Measurements from ENCODE around the gene SGK1. TPM values are rescaled to one million over a fixed set of nuclear protein-coding genes. Genes with fewer than 3 reads are reported as not detected.

SGK1 gene
- polyA plus RNA-seq, 2 of the 4 experiments (the other 2 are of a cell fraction) = 41.3 to 131 TPM

DNA sequence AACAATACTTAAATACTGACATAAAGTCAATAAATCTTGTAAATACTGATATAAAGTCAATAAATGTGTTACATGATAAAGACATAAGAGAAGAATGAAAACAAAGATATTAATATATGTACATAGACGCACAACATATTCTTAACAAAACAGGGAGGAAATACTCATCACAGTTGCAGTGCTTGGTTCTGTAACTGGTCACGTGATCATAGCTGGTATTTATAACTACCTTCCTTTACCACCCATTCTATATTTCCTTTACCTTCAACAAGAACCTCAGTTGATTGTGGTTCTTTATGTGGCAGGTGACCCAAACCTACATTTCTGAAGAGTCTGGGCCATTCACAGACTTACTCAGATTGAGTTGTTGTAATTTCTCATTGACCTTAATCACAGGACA lies 131.6 kb downstream of the SGK1 start:
- WGBS (ENCODE audit: missing lambda C conversion rate) = 83% methylated on average over 2 of the region's 2 CpGs
- H3K9me3 ChIP-seq = no peaks in the 10 kb centered on the region
- no peak overlapping the region for H3K27ac ChIP-seq
- no peak overlapping the region for H3K4me2 ChIP-seq
- TF ChIP-seq, protein P1, sequence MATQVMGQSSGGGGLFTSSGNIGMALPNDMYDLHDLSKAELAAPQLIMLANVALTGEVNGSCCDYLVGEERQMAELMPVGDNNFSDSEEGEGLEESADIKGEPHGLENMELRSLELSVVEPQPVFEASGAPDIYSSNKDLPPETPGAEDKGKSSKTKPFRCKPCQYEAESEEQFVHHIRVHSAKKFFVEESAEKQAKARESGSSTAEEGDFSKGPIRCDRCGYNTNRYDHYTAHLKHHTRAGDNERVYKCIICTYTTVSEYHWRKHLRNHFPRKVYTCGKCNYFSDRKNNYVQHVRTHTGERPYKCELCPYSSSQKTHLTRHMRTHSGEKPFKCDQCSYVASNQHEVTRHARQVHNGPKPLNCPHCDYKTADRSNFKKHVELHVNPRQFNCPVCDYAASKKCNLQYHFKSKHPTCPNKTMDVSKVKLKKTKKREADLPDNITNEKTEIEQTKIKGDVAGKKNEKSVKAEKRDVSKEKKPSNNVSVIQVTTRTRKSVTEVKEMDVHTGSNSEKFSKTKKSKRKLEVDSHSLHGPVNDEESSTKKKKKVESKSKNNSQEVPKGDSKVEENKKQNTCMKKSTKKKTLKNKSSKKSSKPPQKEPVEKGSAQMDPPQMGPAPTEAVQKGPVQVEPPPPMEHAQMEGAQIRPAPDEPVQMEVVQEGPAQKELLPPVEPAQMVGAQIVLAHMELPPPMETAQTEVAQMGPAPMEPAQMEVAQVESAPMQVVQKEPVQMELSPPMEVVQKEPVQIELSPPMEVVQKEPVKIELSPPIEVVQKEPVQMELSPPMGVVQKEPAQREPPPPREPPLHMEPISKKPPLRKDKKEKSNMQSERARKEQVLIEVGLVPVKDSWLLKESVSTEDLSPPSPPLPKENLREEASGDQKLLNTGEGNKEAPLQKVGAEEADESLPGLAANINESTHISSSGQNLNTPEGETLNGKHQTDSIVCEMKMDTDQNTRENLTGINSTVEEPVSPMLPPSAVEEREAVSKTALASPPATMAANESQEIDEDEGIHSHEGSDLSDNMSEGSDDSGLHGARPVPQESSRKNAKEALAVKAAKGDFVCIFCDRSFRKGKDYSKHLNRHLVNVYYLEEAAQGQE (IDR thresholded peaks at IDR 0.05) = no peak
- no peak for TF ChIP-seq CEBPB (IDR thresholded peaks at IDR 0.05)
- TF ChIP-seq RFX5 (IDR thresholded peaks at IDR 0.05) = no peak
- TF ChIP-seq EHF (CRISPR knock-in tag; IDR thresholded peaks at IDR 0.05) = no peak
- TF ChIP-seq, protein P2, sequence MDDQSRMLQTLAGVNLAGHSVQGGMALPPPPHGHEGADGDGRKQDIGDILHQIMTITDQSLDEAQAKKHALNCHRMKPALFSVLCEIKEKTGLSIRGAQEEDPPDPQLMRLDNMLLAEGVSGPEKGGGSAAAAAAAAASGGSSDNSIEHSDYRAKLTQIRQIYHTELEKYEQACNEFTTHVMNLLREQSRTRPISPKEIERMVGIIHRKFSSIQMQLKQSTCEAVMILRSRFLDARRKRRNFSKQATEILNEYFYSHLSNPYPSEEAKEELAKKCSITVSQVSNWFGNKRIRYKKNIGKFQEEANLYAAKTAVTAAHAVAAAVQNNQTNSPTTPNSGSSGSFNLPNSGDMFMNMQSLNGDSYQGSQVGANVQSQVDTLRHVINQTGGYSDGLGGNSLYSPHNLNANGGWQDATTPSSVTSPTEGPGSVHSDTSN (IDR thresholded peaks at IDR 0.05) = no peak
- TF ChIP-seq CBX2 (IDR thresholded peaks at IDR 0.05; ENCODE audit: borderline replicate concordance, low read depth) = no peak
- TF ChIP-seq MAZ (IDR thresholded peaks at IDR 0.05; ENCODE audit: borderline replicate concordance, low read depth, low read length) = no peak
- TF ChIP-seq RNF2 (IDR thresholded peaks at IDR 0.05; ENCODE audit: borderline replicate concordance, low read depth) = no peak
- TF ChIP-seq RCOR1 (IDR thresholded peaks at IDR 0.05; ENCODE audit: low read depth, low read length) = no peak
- TF ChIP-seq RARB (CRISPR knock-in tag; IDR thresholded peaks at IDR 0.05) = no peak
- TF ChIP-seq, protein P3, sequence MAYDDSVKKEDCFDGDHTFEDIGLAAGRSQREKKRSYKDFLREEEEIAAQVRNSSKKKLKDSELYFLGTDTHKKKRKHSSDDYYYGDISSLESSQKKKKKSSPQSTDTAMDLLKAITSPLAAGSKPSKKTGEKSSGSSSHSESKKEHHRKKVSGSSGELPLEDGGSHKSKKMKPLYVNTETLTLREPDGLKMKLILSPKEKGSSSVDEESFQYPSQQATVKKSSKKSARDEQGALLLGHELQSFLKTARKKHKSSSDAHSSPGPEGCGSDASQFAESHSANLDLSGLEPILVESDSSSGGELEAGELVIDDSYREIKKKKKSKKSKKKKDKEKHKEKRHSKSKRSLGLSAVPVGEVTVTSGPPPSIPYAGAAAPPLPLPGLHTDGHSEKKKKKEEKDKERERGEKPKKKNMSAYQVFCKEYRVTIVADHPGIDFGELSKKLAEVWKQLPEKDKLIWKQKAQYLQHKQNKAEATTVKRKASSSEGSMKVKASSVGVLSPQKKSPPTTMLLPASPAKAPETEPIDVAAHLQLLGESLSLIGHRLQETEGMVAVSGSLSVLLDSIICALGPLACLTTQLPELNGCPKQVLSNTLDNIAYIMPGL (CRISPR knock-in tag; IDR thresholded peaks at IDR 0.05; ENCODE audit: borderline replicate concordance) = no peak
- no peak for TF ChIP-seq NR3C1 (IDR thresholded peaks at IDR 0.05)
- TF ChIP-seq, protein P4, sequence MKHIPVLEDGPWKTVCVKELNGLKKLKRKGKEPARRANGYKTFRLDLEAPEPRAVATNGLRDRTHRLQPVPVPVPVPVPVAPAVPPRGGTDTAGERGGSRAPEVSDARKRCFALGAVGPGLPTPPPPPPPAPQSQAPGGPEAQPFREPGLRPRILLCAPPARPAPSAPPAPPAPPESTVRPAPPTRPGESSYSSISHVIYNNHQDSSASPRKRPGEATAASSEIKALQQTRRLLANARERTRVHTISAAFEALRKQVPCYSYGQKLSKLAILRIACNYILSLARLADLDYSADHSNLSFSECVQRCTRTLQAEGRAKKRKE (CRISPR knock-in tag; IDR thresholded peaks at IDR 0.05; ENCODE audit: low read depth) = no peak
- TF ChIP-seq SREBF2 (IDR thresholded peaks at IDR 0.05) = no peak
- TF ChIP-seq, protein P5, sequence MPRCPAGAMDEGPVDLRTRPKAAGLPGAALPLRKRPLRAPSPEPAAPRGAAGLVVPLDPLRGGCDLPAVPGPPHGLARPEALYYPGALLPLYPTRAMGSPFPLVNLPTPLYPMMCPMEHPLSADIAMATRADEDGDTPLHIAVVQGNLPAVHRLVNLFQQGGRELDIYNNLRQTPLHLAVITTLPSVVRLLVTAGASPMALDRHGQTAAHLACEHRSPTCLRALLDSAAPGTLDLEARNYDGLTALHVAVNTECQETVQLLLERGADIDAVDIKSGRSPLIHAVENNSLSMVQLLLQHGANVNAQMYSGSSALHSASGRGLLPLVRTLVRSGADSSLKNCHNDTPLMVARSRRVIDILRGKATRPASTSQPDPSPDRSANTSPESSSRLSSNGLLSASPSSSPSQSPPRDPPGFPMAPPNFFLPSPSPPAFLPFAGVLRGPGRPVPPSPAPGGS (IDR thresholded peaks at IDR 0.05) = no peak
- no peak for TF ChIP-seq SMC3 (IDR thresholded peaks at IDR 0.05)
- CTCF ChIA-PET = interaction anchor here (0.6 kb wide), 1 partner anchor 228 kb away, joined by 3 read pairs; no protein-coding TSS in a partner anchor
- peaks cover 9% of the 10 kb centered on the region; the same call in 2 of the 3 replicates for H3K4me1 ChIP-seq
- no peak overlapping the region for H3K4me3 ChIP-seq
- POLR2A ChIA-PET = no interaction called here
- FAIRE-seq (no peak), ATAC-seq (no peak), DNase-seq (ENCODE audit: low read depth in 1 of 2, low spot score in 1 of 2) (no peak)

DNA sequence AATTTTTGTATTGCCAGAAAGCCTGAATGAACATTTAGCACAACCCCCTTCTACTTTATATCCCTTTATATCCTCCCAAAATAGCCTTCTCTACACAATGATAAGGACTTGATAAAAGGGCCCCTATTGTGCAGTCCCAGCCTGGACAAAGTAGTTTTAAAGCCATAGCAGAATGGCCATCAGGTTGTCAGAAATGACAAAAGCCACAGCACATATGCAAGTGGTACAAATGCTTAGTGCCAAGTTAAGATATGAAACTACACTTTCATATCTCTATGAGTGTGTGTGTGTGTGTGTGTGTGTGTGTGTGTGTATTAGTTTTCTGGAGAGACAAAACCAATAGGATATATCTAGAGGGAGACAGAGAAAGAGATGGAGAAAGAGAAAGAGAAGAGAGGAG lies 132.6 kb downstream of the SGK1 start:
- ATAC-seq (no peak), FAIRE-seq (no peak), DNase-seq (ENCODE audit: low read depth in 1 of 2, low spot score in 1 of 2) (no peak)
- CTCF ChIA-PET = interaction anchor here (0.7 kb wide), 1 partner anchor 131 kb away, joined by 3 read pairs; no protein-coding TSS in a partner anchor
- H3K27ac ChIP-seq = no peak overlapping the region; a peak in 1 of 6 replicates
- H3K4me2 ChIP-seq = no peak overlapping the region
- H3K4me1 ChIP-seq = peaks cover 9% of the 10 kb centered on the region; the same call in 2 of the 3 replicates
- POLR2A ChIA-PET = no interaction called here
- H3K9me3 ChIP-seq = no peaks in the 10 kb centered on the region
- no peak overlapping the region for H3K4me3 ChIP-seq
- TF ChIP-seq, protein P6, sequence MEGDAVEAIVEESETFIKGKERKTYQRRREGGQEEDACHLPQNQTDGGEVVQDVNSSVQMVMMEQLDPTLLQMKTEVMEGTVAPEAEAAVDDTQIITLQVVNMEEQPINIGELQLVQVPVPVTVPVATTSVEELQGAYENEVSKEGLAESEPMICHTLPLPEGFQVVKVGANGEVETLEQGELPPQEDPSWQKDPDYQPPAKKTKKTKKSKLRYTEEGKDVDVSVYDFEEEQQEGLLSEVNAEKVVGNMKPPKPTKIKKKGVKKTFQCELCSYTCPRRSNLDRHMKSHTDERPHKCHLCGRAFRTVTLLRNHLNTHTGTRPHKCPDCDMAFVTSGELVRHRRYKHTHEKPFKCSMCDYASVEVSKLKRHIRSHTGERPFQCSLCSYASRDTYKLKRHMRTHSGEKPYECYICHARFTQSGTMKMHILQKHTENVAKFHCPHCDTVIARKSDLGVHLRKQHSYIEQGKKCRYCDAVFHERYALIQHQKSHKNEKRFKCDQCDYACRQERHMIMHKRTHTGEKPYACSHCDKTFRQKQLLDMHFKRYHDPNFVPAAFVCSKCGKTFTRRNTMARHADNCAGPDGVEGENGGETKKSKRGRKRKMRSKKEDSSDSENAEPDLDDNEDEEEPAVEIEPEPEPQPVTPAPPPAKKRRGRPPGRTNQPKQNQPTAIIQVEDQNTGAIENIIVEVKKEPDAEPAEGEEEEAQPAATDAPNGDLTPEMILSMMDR (IDR thresholded peaks at IDR 0.05) = no peak
- TF ChIP-seq FOXS1 (CRISPR knock-in tag; IDR thresholded peaks at IDR 0.05) (no peak), GATA3 (IDR thresholded peaks at IDR 0.05; ENCODE audit: borderline replicate concordance) (no peak), CBX2 (IDR thresholded peaks at IDR 0.05; ENCODE audit: borderline replicate concordance, low read depth) (no peak)
- TF ChIP-seq, protein P1 (IDR thresholded peaks at IDR 0.05) = no peak
